Measurements from ENCODE around the gene SH3GLB1.

DNA sequence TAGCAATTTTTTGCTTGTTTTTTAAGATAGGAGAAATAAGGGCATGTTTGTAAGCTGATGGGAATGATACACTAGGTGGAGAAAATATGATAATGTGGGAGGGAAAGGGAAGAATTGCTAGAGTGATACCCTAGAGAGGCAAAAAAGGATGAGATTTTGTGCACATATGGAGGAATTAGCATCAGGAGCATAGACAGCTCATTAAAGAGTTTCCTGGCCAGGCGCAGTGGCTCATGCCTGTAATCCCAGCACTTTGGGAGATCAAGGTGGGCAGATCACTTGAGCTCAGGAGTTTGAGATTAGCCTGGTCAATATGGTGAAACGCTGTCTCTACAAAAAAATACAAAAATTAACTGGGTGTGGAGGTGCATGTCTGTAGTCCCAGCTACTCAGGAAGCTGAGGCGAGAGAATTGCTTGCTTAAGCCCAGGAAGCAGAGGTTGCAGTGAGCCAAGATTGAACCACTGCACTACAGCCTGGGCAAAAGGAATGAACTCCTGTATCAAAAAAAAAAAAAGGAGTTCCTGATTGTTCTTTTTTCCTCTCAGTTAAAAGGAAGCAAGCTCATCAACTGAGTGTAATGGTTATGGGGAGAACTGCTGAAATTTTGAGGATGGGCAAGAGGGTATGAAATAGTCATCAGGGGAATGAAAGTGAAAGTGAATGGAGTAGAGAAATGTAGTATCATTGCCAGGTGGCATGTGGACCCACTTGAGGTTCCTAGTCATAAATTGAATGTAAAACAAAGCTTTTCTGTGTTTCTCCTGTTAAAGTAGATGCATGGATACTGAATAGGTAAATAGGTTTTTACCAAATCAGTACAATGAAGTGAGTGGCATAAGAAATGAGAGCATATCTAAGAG, 35.5 kb downstream of the SH3GLB1 start:
- TF ChIP-seq, protein P1, sequence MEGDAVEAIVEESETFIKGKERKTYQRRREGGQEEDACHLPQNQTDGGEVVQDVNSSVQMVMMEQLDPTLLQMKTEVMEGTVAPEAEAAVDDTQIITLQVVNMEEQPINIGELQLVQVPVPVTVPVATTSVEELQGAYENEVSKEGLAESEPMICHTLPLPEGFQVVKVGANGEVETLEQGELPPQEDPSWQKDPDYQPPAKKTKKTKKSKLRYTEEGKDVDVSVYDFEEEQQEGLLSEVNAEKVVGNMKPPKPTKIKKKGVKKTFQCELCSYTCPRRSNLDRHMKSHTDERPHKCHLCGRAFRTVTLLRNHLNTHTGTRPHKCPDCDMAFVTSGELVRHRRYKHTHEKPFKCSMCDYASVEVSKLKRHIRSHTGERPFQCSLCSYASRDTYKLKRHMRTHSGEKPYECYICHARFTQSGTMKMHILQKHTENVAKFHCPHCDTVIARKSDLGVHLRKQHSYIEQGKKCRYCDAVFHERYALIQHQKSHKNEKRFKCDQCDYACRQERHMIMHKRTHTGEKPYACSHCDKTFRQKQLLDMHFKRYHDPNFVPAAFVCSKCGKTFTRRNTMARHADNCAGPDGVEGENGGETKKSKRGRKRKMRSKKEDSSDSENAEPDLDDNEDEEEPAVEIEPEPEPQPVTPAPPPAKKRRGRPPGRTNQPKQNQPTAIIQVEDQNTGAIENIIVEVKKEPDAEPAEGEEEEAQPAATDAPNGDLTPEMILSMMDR (IDR thresholded peaks at IDR 0.05), result no peak
- no peak for TF ChIP-seq POLR2A (IDR thresholded peaks at IDR 0.05)

Data from body of pancreas (tissue), 4 donors.